Esophagus muscularis mucosa (tissue), 4 donors: ENCODE results near the gene KANK3.

Source experiments
- CTCF ChIP-seq, 3 experiments: fragments of 200-600 bp in 2 of 3; fragments of 450-650 bp in 1 of 3; sonication (generic) in 2 of 3; IDR thresholded peaks; one replicate each; pipeline ENCODE4 v1.5.1; 2017 to 2019; ENCODE audit warnings: antibody characterized with exemption in 3 of 3, mild to moderate bottlenecking in 2 of 3, moderate library complexity in 1 of 3
- EP300 ChIP-seq: sonication (generic); formaldehyde crosslinking; IDR thresholded peaks from one replicate; pipeline ENCODE4 v1.6.1; 2017; ENCODE audit warnings: antibody characterized with exemption
- POLR2AphosphoS5 ChIP-seq, 2 donors: sonication (generic); formaldehyde crosslinking; IDR thresholded peaks; one replicate each; pipeline ENCODE4 v1.6.1; 2017; ENCODE audit warnings: antibody characterized with exemption in 2 of 2

- no peak for TF ChIP-seq EP300
- TF ChIP-seq CTCF (IDR thresholded peaks at IDR 0.05): no peak
- no peak for TF ChIP-seq POLR2AphosphoS5 (IDR thresholded peaks at IDR 0.05)
Measured at GRCh38 chr19:8325454-8325853, 17.6 kb downstream of the KANK3 start.
